Endothelial cell (in vitro differentiated cells): ENCODE data around the gene SPAG17. TPM values are rescaled to one million over a fixed set of nuclear protein-coding genes. Genes with fewer than 3 reads are reported as not detected.

Experiments used
- DNase-seq: peaks from one replicate; pipeline ENCODE4 v3.0.0; 2021; ENCODE audit warnings: low spot score
- H3K27ac Mint-ChIP-seq: one replicate; pipeline ENCODE4 v1.8.0; 2021; ENCODE audit warnings: mixed read lengths, inconsistent platforms; ENCODE audit not compliant: unreplicated experiment
- H3K27me3 Mint-ChIP-seq: one replicate; pipeline ENCODE4 v1.8.0; 2021; ENCODE audit warnings: mild to moderate bottlenecking, moderate library complexity, mixed read lengths, inconsistent platforms; ENCODE audit not compliant: unreplicated experiment
- H3K36me3 Mint-ChIP-seq: one replicate; pipeline ENCODE4 v1.8.0; 2021; ENCODE audit warnings: mild to moderate bottlenecking, low read depth, mixed read lengths, inconsistent platforms; ENCODE audit not compliant: unreplicated experiment
- H3K4me1 Mint-ChIP-seq: one replicate; pipeline ENCODE4 v1.8.0; 2021; ENCODE audit warnings: mild to moderate bottlenecking, mixed read lengths, inconsistent platforms; ENCODE audit not compliant: unreplicated experiment
- H3K4me3 Mint-ChIP-seq: one replicate; pipeline ENCODE4 v1.8.0; 2021; ENCODE audit warnings: mild to moderate bottlenecking, mixed read lengths, inconsistent platforms; ENCODE audit not compliant: unreplicated experiment
- H3K9me3 Mint-ChIP-seq: one replicate; pipeline ENCODE4 v1.8.0; 2021; ENCODE audit warnings: mixed read lengths, inconsistent platforms; ENCODE audit not compliant: unreplicated experiment
- total RNA-seq: library from RNA; stranded (reverse); fragmentation: NEBNext Ultra II Directional; extraction: Animal tissue kit (Norgen Biotek cat#: 25700); gene quantifications from one replicate; pipeline ENCODE4 v1.2.1, GENCODE V29; 2021; ENCODE audit not compliant: unreplicated experiment
- TF ChIP-seq, protein P1 (sequence below): fragments of 200-600 bp; sonication (generic); IDR thresholded peaks from one replicate; pipeline ENCODE4 v1.5.0; 2021; ENCODE audit warnings: antibody characterized with exemption; ENCODE audit not compliant: unreplicated experiment

Gene SPAG17
- total RNA-seq, 1 donor from 2014 or later = 9.5 TPM

DNA sequence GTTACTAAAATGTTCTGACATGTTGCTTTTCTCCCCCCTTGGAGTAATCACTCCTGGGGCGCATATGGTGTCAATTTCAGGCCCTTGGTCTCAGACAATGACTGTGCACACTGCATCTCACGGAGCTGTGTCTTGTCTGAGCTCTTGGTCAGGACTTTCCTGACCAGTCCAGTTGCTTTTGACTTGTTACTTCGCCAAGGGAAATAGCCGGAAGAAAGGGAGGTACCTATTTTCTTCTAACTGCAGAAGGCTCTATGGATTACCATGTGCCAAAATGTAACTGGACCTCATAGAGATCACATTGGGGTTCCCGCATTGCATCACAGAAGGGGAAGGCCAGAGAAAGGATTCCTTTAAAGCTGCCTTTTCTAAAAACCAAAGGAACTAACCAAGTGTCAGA lies 68.6 kb downstream of the SPAG17 start:
- Mint-ChIP-seq H3K4me1 (peaks cover 11% of the 10 kb centered on the region), H3K36me3 (no peaks in the 10 kb centered on the region), H3K9me3 (no peaks in the 10 kb centered on the region), H3K27ac (no peak overlapping the region), H3K4me3 (no peak overlapping the region), H3K27me3 (no peaks in the 10 kb centered on the region)
- TF ChIP-seq, protein P1, sequence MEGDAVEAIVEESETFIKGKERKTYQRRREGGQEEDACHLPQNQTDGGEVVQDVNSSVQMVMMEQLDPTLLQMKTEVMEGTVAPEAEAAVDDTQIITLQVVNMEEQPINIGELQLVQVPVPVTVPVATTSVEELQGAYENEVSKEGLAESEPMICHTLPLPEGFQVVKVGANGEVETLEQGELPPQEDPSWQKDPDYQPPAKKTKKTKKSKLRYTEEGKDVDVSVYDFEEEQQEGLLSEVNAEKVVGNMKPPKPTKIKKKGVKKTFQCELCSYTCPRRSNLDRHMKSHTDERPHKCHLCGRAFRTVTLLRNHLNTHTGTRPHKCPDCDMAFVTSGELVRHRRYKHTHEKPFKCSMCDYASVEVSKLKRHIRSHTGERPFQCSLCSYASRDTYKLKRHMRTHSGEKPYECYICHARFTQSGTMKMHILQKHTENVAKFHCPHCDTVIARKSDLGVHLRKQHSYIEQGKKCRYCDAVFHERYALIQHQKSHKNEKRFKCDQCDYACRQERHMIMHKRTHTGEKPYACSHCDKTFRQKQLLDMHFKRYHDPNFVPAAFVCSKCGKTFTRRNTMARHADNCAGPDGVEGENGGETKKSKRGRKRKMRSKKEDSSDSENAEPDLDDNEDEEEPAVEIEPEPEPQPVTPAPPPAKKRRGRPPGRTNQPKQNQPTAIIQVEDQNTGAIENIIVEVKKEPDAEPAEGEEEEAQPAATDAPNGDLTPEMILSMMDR = no peak
- no peak for DNase-seq

DNA sequence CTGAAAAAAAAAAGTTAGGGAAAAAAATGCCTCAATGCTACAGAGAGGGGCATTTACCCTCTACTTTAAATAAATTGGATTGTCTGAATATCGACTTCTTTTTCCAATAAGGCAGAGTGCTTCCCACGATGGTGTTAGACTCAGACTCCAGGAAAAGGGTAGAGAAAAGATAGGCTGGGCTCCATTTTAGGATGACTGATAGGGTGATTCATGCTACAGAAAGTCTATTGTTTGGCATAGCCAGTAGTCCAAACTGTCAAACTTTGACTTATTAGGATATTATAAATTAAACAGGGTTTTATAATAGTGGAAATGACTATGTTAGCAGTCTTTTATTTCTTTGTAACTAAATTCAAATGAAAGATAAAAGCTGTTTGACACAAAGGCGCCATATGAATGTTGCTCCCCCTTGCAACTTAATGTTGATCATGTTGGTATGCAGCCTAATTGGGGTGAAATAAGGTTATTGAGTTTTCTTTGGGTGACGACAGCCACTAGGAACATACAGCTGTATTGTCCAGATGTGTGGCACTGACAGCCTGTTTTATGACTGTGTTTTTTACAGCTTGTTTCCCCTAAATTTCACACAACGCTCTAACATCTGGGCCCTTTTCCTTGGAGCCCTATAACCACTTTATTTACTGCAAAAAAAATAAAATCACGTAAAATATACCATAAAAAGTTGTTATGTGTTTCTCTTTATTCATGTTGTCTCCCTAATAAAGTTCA lies 69.3 kb downstream of the SPAG17 start:
- Mint-ChIP-seq H3K9me3 (no peaks in the 10 kb centered on the region), H3K36me3 (no peaks in the 10 kb centered on the region), H3K4me1 (peaks cover 11% of the 10 kb centered on the region), H3K27me3 (no peaks in the 10 kb centered on the region), H3K4me3 (no peak overlapping the region), H3K27ac (no peak overlapping the region)
- no peak for DNase-seq
- TF ChIP-seq, protein P1 = no peak

DNA sequence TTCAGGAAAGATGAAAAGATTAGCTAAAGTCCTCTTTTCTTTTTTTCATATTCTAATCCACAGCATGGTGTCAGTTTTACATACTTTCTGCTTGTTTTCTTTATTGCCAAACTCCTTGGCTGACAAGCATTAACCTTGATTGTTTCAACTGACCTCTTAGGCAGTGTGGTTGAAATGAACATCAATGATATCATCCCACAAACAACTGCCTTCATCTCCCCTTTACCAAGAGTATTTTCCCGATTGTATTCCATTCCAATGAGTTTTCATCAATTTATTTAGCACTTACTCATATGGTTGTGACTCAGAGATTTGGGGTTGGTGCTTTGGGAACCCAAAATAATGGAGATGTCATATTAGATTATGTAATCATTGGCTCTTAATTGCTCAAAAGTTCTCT lies 71.8 kb downstream of the SPAG17 start:
- Mint-ChIP-seq H3K36me3 (no peaks in the 10 kb centered on the region), H3K4me1 (peaks cover 11% of the 10 kb centered on the region), H3K9me3 (no peaks in the 10 kb centered on the region), H3K27me3 (no peaks in the 10 kb centered on the region), H3K27ac (no peak overlapping the region), H3K4me3 (no peak overlapping the region)
- TF ChIP-seq, protein P1 = no peak
- no peak for DNase-seq

DNA sequence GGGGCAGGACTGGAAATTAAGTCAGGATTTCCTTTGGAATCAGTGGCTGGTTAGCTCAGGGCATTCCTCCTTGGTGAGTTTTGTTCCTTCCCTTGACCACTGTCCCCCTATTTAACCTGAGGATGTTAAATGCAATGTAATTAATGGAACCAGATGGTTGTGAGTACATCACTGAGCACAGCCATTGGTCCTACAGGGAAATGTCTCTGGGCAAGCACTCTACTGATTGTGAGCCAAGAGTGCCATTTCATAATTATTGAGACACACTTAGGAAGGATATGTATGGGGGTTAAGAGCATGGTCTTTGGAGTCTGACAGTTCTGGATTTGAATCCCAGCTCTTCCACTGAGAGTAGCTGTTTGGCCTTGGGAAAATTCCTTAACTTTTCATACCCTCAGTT lies 74.4 kb downstream of the SPAG17 start:
- TF ChIP-seq, protein P1 = no peak
- H3K27ac Mint-ChIP-seq = no peak overlapping the region
- H3K36me3 Mint-ChIP-seq = no peaks in the 10 kb centered on the region
- H3K9me3 Mint-ChIP-seq = no peaks in the 10 kb centered on the region
- H3K4me3 Mint-ChIP-seq = no peak overlapping the region
- no peak for DNase-seq
- peaks cover 3% of the 10 kb centered on the region for H3K27me3 Mint-ChIP-seq
- H3K4me1 Mint-ChIP-seq = no peaks in the 10 kb centered on the region

DNA sequence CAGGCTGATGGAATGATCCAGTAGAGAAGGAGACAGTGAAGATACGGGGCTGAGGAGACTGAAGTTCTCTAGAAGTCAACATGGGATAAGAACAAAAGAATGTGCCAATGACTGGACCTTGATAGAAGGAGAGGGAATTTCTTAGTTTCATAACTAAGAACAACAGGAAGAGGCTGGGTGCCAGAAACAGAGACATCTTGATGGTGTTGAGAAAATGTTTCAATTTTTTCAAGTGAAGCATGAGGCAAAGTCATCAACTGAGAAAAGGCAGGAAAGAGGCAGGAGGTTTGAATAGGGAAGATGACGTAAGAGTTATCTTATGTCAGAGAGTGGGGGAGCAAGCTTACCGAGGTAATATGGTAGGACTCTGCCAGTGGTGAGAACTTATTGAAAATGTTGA lies 80.1 kb downstream of the SPAG17 start:
- TF ChIP-seq, protein P1 = no peak
- Mint-ChIP-seq H3K9me3 (no peaks in the 10 kb centered on the region), H3K4me1 (no peaks in the 10 kb centered on the region), H3K27me3 (peaks cover 3% of the 10 kb centered on the region), H3K27ac (no peak overlapping the region), H3K36me3 (no peaks in the 10 kb centered on the region), H3K4me3 (no peak overlapping the region)
- DNase-seq = no peak
